VCaP (cell line): Measurements from ENCODE around the gene ANKMY1.

Experiments used
- H3K27ac ChIP-seq: fragments of 450-650 bp; 2 replicates; pipeline ENCODE4 v1.5.1; 2017
- TF ChIP-seq, protein P1 (sequence below): fragments of 450-650 bp; conservative IDR thresholded peaks from 2 replicates; pipeline ENCODE4 v1.5.1; 2017; ENCODE audit warnings: mild to moderate bottlenecking, moderate library complexity

Gene ANKMY1

DNA sequence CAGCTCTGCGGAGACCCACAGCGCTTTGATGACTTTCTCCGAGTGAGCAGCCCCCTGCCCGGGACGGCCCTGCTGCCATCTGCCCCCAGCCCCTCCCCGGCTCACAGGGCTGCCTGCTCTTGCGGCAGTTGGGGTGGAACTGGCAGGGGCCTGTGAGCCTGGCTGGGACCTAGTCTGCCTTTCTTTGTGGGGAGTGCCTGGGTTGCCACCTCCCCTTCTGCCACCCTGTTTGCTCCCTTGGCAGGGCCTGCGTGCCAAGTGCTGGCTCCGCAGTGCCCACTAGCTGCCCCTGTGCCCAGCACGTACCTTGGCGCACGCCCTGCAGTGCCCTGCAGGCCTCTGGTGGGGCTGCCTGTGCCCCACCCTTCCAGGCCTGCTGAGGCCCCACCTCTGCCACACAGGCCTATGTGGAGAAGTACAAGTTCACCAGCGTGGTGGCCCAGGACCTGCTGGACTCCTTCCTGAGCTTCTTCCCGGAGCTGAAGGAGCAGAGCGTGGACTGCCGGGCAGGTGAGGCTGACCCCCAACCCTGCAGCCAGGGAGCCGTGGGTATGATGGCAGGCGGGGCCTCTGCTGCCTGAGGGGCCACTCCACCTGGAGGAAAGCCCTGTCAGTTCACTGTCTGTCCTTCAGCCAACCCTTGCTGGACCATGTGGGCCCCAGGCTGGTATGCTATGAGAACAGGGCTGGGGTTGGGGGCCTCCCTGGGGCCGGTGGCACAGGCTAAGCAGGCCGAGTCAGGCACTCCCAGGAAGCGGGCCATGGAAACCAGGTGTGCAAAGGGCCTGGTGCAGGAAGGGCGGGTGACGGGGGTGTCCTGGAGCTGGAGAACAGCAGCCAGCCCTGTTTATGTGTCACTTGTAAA, 17.5 kb upstream of the ANKMY1 start:
- TF ChIP-seq, protein P1, sequence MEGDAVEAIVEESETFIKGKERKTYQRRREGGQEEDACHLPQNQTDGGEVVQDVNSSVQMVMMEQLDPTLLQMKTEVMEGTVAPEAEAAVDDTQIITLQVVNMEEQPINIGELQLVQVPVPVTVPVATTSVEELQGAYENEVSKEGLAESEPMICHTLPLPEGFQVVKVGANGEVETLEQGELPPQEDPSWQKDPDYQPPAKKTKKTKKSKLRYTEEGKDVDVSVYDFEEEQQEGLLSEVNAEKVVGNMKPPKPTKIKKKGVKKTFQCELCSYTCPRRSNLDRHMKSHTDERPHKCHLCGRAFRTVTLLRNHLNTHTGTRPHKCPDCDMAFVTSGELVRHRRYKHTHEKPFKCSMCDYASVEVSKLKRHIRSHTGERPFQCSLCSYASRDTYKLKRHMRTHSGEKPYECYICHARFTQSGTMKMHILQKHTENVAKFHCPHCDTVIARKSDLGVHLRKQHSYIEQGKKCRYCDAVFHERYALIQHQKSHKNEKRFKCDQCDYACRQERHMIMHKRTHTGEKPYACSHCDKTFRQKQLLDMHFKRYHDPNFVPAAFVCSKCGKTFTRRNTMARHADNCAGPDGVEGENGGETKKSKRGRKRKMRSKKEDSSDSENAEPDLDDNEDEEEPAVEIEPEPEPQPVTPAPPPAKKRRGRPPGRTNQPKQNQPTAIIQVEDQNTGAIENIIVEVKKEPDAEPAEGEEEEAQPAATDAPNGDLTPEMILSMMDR: no peak
- H3K27ac ChIP-seq: no peak overlapping the region

DNA sequence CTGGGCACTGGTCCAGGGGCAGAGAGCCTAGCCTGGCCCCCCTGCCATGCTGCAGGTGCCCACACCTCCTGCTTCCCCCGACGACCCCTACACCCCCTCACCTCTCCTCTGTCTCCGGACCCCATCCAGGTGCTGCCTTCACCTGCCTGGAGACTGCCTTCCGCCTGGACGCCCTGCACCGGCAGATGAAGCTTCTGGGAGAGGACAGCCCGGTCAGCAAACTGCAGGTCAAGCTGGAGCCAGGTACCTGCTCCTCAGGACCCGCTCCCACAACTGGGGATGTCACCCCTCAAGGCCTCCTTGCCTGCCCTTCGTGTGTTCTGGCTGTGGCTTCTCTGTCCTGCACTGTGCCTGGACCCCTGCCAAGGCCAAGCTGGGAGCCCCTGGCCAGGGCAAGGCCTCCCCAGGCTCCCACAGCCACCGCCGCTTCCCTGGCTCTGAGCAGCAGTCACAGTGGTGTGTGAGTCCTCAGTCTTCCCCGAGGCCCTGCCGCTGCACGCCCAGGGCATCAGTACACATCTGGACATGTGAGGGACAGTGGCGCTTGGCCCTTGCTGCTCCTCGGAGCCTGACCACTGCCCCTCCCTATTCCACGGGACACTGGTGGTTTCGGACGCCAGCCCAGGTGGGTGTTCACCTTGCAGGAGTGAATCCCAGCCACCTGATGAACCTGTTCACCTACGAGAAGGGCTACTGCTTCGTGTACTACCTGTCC, 16.8 kb upstream of the ANKMY1 start:
- TF ChIP-seq, protein P1: no peak
- H3K27ac ChIP-seq: no peak overlapping the region

DNA sequence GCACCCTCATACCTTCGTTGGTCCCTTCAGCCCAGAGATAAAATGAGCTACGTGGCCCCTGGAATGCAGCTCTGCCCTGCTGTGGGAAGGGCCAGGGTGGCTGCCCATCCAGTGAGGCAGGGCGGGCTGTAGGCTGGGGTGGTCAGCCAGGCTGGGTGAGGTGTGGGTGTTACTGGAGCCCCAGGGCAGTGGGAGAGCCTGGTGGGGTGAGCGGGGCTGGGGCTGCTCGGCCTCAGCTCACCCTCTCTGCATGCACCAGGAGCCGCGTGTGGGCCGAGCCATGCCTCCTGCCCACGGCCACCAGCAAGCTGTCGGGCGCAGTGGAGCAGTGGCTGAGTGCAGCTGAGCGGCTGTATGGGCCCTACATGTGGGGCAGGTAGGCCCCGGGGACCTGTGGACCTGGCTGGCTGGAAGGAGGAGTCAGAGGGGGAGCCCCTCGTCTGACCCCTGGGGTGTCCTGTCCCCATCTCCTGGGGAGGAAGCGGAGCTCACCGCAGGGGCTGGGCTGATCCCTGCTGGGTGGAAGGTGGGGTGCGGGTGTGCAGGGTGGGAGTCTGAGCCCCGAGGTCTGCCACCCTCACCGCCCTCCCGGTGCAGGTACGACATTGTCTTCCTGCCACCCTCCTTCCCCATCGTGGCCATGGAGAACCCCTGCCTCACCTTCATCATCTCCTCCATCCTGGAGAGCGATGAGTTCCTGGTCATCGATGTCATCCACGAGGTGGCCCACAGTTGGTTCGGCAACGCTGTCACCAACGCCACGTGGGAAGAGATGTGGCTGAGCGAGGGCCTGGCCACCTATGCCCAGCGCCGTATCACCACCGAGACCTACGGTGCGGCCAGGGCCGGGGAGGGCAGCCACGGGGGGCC, 16.0 kb upstream of the ANKMY1 start:
- H3K27ac ChIP-seq: no peak overlapping the region
- TF ChIP-seq, protein P1: no peak

DNA sequence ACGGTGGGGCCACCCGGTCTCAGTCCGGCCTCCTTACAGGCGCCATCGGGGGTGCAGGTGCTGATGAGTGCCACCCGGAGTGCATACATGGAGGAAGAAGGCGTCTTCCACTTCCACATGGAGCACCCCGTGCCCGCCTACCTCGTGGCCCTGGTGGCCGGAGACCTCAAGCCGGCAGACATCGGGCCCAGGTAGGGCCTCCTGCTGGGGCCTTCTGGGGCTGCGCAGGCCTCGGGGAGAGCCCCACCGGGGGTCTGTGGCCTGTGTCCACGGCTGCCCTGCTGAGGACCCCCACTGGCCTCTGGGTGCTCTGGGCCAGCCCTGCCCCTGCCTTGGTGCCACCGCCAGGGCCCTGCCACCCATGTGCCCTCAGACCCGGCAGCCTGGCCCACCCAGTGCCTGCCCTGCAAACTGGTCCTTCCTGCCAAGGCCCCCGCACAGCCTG, 15.3 kb upstream of the ANKMY1 start:
- no peak overlapping the region for H3K27ac ChIP-seq
- TF ChIP-seq, protein P1: no peak

DNA sequence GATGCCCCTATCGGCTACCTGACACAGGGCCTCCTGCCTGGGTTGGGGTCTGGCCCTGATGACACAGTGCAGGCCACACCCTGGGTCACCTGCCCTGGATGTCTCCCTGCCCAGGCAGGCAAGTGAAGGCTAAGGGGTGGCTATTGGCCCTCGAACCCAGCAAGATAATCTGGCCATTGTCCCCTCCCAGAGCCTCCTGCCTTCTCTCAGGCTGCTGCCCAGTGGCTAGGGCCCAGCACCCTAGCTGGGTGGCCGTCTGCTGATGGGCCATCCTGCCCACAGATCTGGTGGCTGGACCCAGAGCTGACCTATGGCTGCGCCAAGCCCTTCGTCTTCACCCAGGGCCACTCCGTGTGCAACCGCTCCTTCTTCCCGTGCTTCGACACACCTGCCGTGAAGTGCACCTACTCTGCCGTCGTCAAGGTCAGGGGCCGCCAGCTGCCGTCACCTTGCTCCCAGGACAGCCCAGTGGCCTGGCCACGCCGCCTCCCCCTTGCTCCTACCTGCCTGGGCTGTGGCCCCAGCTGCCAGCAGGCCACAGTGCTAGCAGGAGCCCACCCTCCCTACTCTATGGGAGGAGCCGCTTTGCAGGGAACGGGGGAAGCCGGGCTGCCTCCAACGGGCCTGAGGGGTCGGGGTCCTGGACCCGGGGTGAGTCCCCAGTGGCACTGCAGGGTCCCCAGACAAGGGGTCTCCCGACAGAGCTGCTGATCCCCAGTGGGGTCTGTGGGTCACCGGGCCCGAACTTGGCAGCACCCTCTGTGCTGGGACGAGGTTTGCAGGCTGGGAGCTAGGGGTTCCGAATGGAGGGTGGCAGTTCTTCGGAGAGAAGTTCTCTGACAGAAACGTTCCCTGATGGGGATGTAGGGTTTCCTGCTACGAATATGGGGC, 14.6 kb upstream of the ANKMY1 start:
- TF ChIP-seq, protein P1: no peak
- H3K27ac ChIP-seq: no peak overlapping the region

DNA sequence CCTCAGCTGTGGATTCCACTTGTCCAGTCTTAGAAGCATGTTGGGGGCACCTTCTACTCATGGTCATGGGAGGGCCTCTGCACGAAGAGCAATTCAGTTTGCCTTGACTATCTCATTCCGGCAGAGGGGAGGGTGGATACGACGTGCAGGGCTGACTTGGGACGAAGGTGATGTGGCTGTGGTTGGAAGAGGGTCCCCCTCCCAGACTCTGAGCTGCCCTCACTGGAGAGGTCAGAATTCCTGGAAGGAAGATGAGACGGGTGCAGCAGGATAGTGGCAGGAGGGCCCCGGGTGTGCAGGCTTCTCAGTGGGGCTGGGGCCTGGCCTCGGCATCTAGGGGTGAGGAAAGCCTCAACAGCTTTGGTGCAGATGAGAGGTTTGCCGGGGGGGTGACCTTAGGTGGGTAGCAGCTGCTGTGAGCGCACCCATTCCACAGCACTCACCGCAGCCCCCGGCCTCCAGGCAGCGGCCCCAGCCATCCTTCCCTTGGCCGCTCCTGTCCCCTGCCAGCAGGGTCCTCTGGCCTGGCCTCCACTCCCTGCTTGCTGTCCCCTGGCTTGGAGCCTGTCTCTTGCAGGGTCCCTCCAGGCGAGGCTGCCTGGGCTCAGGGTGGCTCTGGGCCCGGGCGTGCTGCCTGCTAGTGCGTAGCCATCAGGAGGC, 13.7 kb upstream of the ANKMY1 start:
- H3K27ac ChIP-seq: no peak overlapping the region
- TF ChIP-seq, protein P1: no peak
